HepG2 (cell line): ENCODE data around the gene RPL18. TPM values are rescaled to one million over a fixed set of nuclear protein-coding genes. Genes with fewer than 3 reads are reported as not detected.

Experiments used
- CHD2 ChIP-seq: IDR thresholded peaks from 2 replicates; pipeline ENCODE4 v1.6.1; 2011; ENCODE audit warnings: low read depth, low read length, improper control_type of control experiment
- EED ChIP-seq: sonication (generic); formaldehyde crosslinking; IDR thresholded peaks from 2 replicates; pipeline ENCODE4 v1.5.0; 2020; ENCODE audit warnings: mild to moderate bottlenecking, missing genetic modification reagents
- ETV6 ChIP-seq: sonication (generic); formaldehyde crosslinking; conservative IDR thresholded peaks from 2 replicates; pipeline ENCODE4 v1.4.0; 2020; ENCODE audit warnings: missing genetic modification reagents
- HDAC6 ChIP-seq: fragments of 200-600 bp; sonication (generic); IDR thresholded peaks from 2 replicates; pipeline ENCODE4 v1.7.0; 2017; ENCODE audit warnings: mild to moderate bottlenecking, antibody characterized with exemption, low read length, low read depth
- KLF11 ChIP-seq: IDR thresholded peaks from 2 replicates; pipeline ENCODE4 v1.6.1; 2016; ENCODE audit warnings: missing compliant biosample characterization
- KLF6 ChIP-seq: IDR thresholded peaks from 2 replicates; pipeline ENCODE4 v1.8.0; 2016; ENCODE audit warnings: missing biosample characterization, missing genetic modification reagents
- MIXL1 ChIP-seq: IDR thresholded peaks from 2 replicates; pipeline ENCODE4 v1.6.1; 2016
- NAIF1 ChIP-seq: sonication (generic); formaldehyde crosslinking; IDR thresholded peaks from 2 replicates; pipeline ENCODE4 v1.5.0; 2020; ENCODE audit warnings: mild to moderate bottlenecking, missing genetic modification reagents, borderline replicate concordance
- NRL ChIP-seq: sonication (generic); formaldehyde crosslinking; IDR thresholded peaks from 2 replicates; pipeline ENCODE4 v1.5.0; 2020; ENCODE audit warnings: missing genetic modification reagents, mild to moderate bottlenecking, moderate library complexity, borderline replicate concordance
- SMYD3 ChIP-seq: sonication (generic); formaldehyde crosslinking; IDR thresholded peaks from 2 replicates; pipeline ENCODE4 v1.8.1; 2023; ENCODE audit warnings: mild to moderate bottlenecking, missing genetic modification reagents
- TSC22D2 ChIP-seq: sonication (generic); formaldehyde crosslinking; IDR thresholded peaks from 2 replicates; pipeline ENCODE4 v1.5.1; 2020; ENCODE audit warnings: missing genetic modification reagents, mild to moderate bottlenecking, borderline replicate concordance
- ZNF10 ChIP-seq: sonication (generic); formaldehyde crosslinking; IDR thresholded peaks from 2 replicates; pipeline ENCODE4 v1.4.0; 2020; ENCODE audit warnings: mild to moderate bottlenecking, low read depth, missing genetic modification reagents, borderline replicate concordance
- ZNF101 ChIP-seq: sonication (generic); formaldehyde crosslinking; IDR thresholded peaks from 2 replicates; pipeline ENCODE4 v1.4.0; 2020; ENCODE audit warnings: mild to moderate bottlenecking, low read depth, missing genetic modification reagents, borderline replicate concordance
- ZNF180 ChIP-seq: sonication (generic); formaldehyde crosslinking; IDR thresholded peaks from 2 replicates; pipeline ENCODE4 v1.4.0; 2020; ENCODE audit warnings: low read depth, missing genetic modification reagents, borderline replicate concordance
- ZNF441 ChIP-seq: sonication (generic); formaldehyde crosslinking; IDR thresholded peaks from 2 replicates; pipeline ENCODE4 v1.7.0; 2021; ENCODE audit warnings: missing genetic modification reagents, borderline replicate concordance
- ZNF556 ChIP-seq: sonication (generic); formaldehyde crosslinking; IDR thresholded peaks from 2 replicates; pipeline ENCODE4 v1.4.0; 2020; ENCODE audit warnings: mild to moderate bottlenecking, missing genetic modification reagents, borderline replicate concordance
- ZNF558 ChIP-seq: sonication (generic); formaldehyde crosslinking; IDR thresholded peaks from 2 replicates; pipeline ENCODE4 v1.9.0; 2022; ENCODE audit warnings: mild to moderate bottlenecking, missing genetic modification reagents, borderline replicate concordance
- ZNF567 ChIP-seq: sonication (generic); formaldehyde crosslinking; IDR thresholded peaks from 2 replicates; pipeline ENCODE4 v1.8.1; 2023; ENCODE audit warnings: mild to moderate bottlenecking, missing genetic modification reagents, borderline replicate concordance
- ZNF678 ChIP-seq: sonication (generic); formaldehyde crosslinking; IDR thresholded peaks from 2 replicates; pipeline ENCODE4 v1.4.0; 2020; ENCODE audit warnings: mild to moderate bottlenecking, missing genetic modification reagents
- ZNF724P ChIP-seq: sonication (generic); formaldehyde crosslinking; IDR thresholded peaks from 2 replicates; pipeline ENCODE4 v1.8.0; 2022; ENCODE audit warnings: missing genetic modification reagents, borderline replicate concordance
- polyA plus RNA-seq, 8 experiments: library from polyadenylated mRNA; depleted of rRNA in 3 of 8; stranded (reverse) in 7 of 8; unstranded in 1 of 8; fragments of >200 nt; fragmentation: Illumina TruSeq in 4 of 8; extraction: Trizol in 4 of 8; gene quantifications; 2 replicates each; pipeline versions ENCODE4 v1.2.1 to v1.2.3, GENCODE V29; 2011 to 2016; ENCODE audit warnings: low read depth in 4 of 8, missing spikeins in 1 of 8, mixed read lengths in 1 of 8; ENCODE audit not compliant: insufficient read depth in 1 of 8
- total RNA-seq, 5 experiments: library from RNA; depleted of rRNA; stranded (reverse); fragments of >200 nt; fragmentation: Illumina TruSeq; extraction: Trizol; gene quantifications; 2 replicates each; pipeline ENCODE4 v1.2.3, GENCODE V29; 2016; ENCODE audit warnings: low read depth in 1 of 5
- TF ChIP-seq, protein P1 (sequence below): sonication (generic); formaldehyde crosslinking; IDR thresholded peaks from 2 replicates; pipeline ENCODE4 v1.4.0; 2020; ENCODE audit warnings: low read depth, mild to moderate bottlenecking, missing genetic modification reagents
- TF ChIP-seq, protein P2 (sequence below): sonication (generic); formaldehyde crosslinking; IDR thresholded peaks from 2 replicates; pipeline ENCODE4 v1.5.1; 2020; ENCODE audit warnings: mild to moderate bottlenecking, missing genetic modification reagents, borderline replicate concordance
- TF ChIP-seq, protein P3 (sequence below): sonication (generic); formaldehyde crosslinking; conservative IDR thresholded peaks from 2 replicates; pipeline ENCODE4 v1.8.1; 2023; ENCODE audit warnings: missing genetic modification reagents
- TF ChIP-seq, protein P4 (sequence below): sonication (generic); formaldehyde crosslinking; IDR thresholded peaks from 2 replicates; pipeline ENCODE4 v1.4.0; 2020; ENCODE audit warnings: missing genetic modification reagents, borderline replicate concordance

The RPL18 gene
- total and polyA plus RNA-seq, 2 of the 13 experiments (the other 11 are each of a cell fraction or from before 2014, with no cell fraction given) = 1,485 to 1,639 TPM

DNA sequence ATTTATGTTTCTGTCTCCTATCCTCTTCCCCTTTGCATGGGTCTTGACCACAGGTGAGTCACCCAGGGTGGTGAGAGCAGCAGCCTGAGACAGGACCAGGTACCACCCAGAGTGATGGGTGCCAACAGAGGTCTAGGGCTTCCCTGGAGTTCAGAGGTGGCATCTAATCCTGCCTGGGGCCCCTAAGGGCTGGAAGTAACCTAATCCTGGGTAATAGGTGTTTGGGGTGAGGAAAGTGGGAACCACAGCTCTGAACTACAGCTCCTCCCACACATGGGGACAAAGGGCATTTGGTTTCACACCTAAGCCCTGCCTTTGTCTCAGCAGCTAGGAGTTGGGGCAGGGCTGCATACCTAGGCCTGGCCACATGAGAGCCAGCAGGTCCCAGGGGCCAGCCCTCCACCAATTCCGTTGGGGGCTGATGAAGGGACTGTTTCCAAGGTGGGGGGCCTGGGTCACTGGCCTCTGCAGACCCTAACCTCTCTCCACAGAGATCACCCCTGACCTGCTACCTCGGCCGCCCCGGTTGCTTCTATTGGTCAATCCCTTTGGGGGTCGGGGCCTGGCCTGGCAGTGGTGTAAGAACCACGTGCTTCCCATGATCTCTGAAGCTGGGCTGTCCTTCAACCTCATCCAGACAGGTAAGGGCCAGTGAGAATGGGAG is 8.4 kb upstream of the RPL18 start (continued):
- TF ChIP-seq, protein P1, sequence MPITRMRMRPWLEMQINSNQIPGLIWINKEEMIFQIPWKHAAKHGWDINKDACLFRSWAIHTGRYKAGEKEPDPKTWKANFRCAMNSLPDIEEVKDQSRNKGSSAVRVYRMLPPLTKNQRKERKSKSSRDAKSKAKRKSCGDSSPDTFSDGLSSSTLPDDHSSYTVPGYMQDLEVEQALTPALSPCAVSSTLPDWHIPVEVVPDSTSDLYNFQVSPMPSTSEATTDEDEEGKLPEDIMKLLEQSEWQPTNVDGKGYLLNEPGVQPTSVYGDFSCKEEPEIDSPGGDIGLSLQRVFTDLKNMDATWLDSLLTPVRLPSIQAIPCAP (CRISPR knock-in tag) = no peak
- TF ChIP-seq ZNF441 (CRISPR knock-in tag) = no peak
- no peak for TF ChIP-seq ZNF567 (CRISPR knock-in tag)
- TF ChIP-seq, protein P2, sequence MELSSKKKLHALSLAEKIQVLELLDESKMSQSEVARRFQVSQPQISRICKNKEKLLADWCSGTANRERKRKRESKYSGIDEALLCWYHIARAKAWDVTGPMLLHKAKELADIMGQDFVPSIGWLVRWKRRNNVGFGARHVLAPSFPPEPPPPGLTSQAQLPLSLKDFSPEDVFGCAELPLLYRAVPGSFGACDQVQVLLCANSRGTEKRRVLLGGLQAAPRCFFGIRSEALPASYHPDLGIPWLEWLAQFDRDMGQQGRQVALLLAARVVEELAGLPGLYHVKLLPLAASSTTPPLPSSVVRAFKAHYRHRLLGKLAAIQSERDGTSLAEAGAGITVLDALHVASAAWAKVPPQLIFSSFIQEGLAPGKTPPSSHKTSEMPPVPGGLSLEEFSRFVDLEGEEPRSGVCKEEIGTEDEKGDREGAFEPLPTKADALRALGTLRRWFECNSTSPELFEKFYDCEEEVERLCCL (CRISPR knock-in tag) = no peak
- no peak for TF ChIP-seq ETV6 (CRISPR knock-in tag)
- TF ChIP-seq KLF11 = no peak
- TF ChIP-seq ZNF10 (CRISPR knock-in tag) = no peak
- TF ChIP-seq TSC22D2 (CRISPR knock-in tag) = no peak
- TF ChIP-seq ZNF101 = no peak
- no peak for TF ChIP-seq ZNF556 (CRISPR knock-in tag)
- TF ChIP-seq ZNF558 (CRISPR knock-in tag) = no peak
- TF ChIP-seq ZNF724P (CRISPR knock-in tag) = no peak
- no peak for TF ChIP-seq NRL
- 0 out of 2 replicates have a peak, but pooled peaks have one; percentile 31 for TF ChIP-seq ZNF678 (CRISPR knock-in tag)
- TF ChIP-seq EED (CRISPR knock-in tag) = no peak
- TF ChIP-seq CHD2 = no peak
- TF ChIP-seq, protein P3, sequence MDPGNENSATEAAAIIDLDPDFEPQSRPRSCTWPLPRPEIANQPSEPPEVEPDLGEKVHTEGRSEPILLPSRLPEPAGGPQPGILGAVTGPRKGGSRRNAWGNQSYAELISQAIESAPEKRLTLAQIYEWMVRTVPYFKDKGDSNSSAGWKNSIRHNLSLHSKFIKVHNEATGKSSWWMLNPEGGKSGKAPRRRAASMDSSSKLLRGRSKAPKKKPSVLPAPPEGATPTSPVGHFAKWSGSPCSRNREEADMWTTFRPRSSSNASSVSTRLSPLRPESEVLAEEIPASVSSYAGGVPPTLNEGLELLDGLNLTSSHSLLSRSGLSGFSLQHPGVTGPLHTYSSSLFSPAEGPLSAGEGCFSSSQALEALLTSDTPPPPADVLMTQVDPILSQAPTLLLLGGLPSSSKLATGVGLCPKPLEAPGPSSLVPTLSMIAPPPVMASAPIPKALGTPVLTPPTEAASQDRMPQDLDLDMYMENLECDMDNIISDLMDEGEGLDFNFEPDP (CRISPR knock-in tag) = no peak
- TF ChIP-seq, protein P4, sequence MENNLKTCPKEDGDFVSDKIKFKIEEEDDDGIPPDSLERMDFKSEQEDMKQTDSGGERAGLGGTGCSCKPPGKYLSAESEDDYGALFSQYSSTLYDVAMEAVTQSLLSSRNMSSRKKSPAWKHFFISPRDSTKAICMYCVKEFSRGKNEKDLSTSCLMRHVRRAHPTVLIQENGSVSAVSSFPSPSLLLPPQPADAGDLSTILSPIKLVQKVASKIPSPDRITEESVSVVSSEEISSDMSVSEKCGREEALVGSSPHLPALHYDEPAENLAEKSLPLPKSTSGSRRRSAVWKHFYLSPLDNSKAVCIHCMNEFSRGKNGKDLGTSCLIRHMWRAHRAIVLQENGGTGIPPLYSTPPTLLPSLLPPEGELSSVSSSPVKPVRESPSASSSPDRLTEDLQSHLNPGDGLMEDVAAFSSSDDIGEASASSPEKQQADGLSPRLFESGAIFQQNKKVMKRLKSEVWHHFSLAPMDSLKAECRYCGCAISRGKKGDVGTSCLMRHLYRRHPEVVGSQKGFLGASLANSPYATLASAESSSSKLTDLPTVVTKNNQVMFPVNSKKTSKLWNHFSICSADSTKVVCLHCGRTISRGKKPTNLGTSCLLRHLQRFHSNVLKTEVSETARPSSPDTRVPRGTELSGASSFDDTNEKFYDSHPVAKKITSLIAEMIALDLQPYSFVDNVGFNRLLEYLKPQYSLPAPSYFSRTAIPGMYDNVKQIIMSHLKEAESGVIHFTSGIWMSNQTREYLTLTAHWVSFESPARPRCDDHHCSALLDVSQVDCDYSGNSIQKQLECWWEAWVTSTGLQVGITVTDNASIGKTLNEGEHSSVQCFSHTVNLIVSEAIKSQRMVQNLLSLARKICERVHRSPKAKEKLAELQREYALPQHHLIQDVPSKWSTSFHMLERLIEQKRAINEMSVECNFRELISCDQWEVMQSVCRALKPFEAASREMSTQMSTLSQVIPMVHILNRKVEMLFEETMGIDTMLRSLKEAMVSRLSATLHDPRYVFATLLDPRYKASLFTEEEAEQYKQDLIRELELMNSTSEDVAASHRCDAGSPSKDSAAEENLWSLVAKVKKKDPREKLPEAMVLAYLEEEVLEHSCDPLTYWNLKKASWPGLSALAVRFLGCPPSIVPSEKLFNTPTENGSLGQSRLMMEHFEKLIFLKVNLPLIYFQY (CRISPR knock-in tag) = no peak
- TF ChIP-seq ZNF180 (CRISPR knock-in tag) = no peak
- no peak for TF ChIP-seq HDAC6
- TF ChIP-seq KLF6 = no peak
- no peak for TF ChIP-seq MIXL1 (CRISPR knock-in tag)
- no peak for TF ChIP-seq NAIF1 (CRISPR knock-in tag)
- no peak for TF ChIP-seq SMYD3 (CRISPR knock-in tag)
